ENCODE results near the gene CNKSR2.

CNKSR2 gene

DNA sequence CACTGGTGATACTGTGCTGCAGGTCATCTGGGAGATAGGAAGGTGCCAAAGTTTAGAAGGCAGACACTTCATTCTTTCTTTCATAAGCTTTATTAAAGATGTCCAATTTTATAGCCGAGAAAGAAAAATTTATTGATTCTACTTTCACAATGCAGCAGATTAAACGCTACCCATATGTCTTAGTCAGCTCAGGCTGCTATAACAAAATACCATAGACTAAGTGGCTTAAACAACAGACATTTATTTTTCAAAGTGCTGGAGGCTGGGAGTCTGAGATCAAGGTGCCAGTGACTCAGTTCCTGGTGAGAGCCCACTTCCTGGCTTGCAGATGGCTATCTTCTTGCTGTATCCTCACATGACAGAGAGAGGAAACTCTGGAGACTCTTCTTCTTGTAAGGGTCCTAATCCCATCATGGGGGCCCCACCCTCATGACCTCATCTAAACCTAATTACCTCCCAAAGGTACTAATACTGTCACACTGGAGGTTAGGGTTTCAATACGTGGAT lies 317.3 kb downstream of the CNKSR2 start:
- TF ChIP-seq, protein P1, sequence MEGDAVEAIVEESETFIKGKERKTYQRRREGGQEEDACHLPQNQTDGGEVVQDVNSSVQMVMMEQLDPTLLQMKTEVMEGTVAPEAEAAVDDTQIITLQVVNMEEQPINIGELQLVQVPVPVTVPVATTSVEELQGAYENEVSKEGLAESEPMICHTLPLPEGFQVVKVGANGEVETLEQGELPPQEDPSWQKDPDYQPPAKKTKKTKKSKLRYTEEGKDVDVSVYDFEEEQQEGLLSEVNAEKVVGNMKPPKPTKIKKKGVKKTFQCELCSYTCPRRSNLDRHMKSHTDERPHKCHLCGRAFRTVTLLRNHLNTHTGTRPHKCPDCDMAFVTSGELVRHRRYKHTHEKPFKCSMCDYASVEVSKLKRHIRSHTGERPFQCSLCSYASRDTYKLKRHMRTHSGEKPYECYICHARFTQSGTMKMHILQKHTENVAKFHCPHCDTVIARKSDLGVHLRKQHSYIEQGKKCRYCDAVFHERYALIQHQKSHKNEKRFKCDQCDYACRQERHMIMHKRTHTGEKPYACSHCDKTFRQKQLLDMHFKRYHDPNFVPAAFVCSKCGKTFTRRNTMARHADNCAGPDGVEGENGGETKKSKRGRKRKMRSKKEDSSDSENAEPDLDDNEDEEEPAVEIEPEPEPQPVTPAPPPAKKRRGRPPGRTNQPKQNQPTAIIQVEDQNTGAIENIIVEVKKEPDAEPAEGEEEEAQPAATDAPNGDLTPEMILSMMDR (IDR thresholded peaks at IDR 0.05; ENCODE audit: low read depth, low read length): no peak
- no peak for TF ChIP-seq MYC (IDR thresholded peaks at IDR 0.05; ENCODE audit: low read depth, low read length)
- TF ChIP-seq, protein P2, sequence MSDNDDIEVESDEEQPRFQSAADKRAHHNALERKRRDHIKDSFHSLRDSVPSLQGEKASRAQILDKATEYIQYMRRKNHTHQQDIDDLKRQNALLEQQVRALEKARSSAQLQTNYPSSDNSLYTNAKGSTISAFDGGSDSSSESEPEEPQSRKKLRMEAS (IDR thresholded peaks at IDR 0.05; ENCODE audit: low read depth, low read length): no peak
- TF ChIP-seq POLR2A (IDR thresholded peaks at IDR 0.05; ENCODE audit: extremely low read depth, insufficient read length): no peak
- no peak overlapping the region for H3K4me3 ChIP-seq (ENCODE audit: low read depth, low read length)
- peak; percentile 9 for DNase-seq (ENCODE audit: low read depth)

DNA sequence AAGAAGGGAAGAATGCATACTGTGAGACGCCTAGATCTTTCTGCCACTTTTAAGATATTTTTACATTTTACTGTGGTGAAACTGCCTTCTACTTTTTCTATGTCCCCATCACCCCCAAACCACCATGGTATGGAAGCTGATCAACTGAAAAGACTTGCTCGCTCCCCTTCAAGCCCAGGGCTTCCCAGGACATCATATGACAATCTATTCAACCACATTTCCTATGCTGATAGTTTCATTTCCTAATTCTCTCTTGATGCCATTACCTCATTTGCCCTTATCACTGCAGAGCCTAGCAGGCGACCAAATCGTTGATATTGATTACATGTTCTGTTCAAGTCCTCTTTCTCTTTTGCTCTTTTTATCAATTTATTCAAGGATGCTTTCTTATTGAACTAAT lies 324.1 kb downstream of the CNKSR2 start:
- no peak overlapping the region for H3K4me3 ChIP-seq (ENCODE audit: low read depth, low read length)
- no peak for TF ChIP-seq MYC (IDR thresholded peaks at IDR 0.05; ENCODE audit: low read depth, low read length)
- TF ChIP-seq, protein P2 (IDR thresholded peaks at IDR 0.05; ENCODE audit: low read depth, low read length): no peak
- TF ChIP-seq, protein P1 (IDR thresholded peaks at IDR 0.05; ENCODE audit: low read depth, low read length): no peak
- no peak for TF ChIP-seq POLR2A (IDR thresholded peaks at IDR 0.05; ENCODE audit: extremely low read depth, insufficient read length)
- peak; percentile 0 for DNase-seq (ENCODE audit: low read depth)

DNA sequence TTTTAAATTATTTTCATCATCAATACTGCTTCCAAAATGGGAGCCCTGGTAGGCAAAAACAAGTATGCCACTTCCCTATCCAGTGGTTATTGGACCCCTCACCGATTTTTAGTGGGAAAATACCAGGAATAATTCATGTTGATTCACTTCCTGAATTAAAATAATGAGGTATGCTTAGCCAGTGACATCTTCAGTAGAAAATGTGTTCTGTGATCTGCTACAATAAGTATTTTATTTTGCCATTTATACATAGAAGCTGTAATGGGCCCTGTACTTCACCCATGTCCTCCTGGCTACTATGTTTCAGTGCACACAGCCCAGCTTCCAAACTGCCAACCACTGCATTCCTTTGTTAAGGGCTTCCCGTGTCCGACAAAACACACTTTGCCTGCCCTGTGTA lies 324.9 kb downstream of the CNKSR2 start:
- TF ChIP-seq MYC (IDR thresholded peaks at IDR 0.05; ENCODE audit: low read depth, low read length) (no peak), POLR2A (IDR thresholded peaks at IDR 0.05; ENCODE audit: extremely low read depth, insufficient read length) (no peak)
- TF ChIP-seq, protein P2 (IDR thresholded peaks at IDR 0.05; ENCODE audit: low read depth, low read length): no peak
- TF ChIP-seq, protein P1 (IDR thresholded peaks at IDR 0.05; ENCODE audit: low read depth, low read length): no peak
- DNase-seq (ENCODE audit: low read depth): no peak
- H3K4me3 ChIP-seq (ENCODE audit: low read depth, low read length): no peak overlapping the region

DNA sequence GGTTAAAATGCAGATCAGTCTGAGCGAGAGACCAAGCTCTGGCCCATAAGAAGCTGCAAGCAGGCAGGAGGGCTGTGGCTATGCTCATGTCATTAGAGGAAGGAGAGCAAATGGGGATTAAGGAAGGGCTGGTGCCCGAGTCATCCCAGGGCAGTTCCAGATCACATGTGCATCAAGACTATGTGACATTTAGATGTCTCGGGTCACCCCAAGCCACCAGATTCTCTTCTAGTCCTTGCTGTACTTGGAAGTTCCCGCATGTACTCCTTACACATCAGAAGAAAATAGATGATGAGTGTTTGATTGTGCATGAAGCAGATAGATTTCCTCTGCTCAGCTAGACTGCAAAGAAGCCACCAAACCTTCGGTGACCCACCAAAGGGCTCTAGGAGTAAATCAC lies 326.1 kb downstream of the CNKSR2 start:
- TF ChIP-seq, protein P2 (IDR thresholded peaks at IDR 0.05; ENCODE audit: low read depth, low read length): no peak
- TF ChIP-seq, protein P1 (IDR thresholded peaks at IDR 0.05; ENCODE audit: low read depth, low read length): no peak
- TF ChIP-seq MYC (IDR thresholded peaks at IDR 0.05; ENCODE audit: low read depth, low read length) (no peak), POLR2A (IDR thresholded peaks at IDR 0.05; ENCODE audit: extremely low read depth, insufficient read length) (no peak)
- no peak for DNase-seq (ENCODE audit: low read depth)
- no peak overlapping the region for H3K4me3 ChIP-seq (ENCODE audit: low read depth, low read length)

DNA sequence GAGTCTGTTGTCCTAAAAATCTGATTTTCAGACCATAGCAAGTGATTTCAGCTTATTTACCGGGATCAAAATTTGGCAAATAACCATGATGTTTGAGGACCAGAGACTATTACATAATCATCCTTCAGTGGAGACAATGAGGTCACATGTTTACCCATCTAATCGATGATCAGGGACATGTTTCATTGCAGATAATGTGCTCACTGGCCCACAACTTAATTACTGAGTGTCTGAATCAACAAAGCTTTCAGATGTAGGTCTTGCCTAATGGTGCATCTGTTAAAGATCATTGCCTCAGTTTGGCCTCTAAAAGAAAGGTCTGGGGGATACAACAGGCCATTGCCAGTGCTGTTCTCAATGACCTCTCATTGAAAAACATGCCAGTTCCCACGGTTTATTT lies 326.7 kb downstream of the CNKSR2 start:
- TF ChIP-seq POLR2A (IDR thresholded peaks at IDR 0.05; ENCODE audit: extremely low read depth, insufficient read length): no peak
- TF ChIP-seq, protein P1 (IDR thresholded peaks at IDR 0.05; ENCODE audit: low read depth, low read length): no peak
- TF ChIP-seq, protein P2 (IDR thresholded peaks at IDR 0.05; ENCODE audit: low read depth, low read length): no peak
- no peak for DNase-seq (ENCODE audit: low read depth)
- H3K4me3 ChIP-seq (ENCODE audit: low read depth, low read length): no peak overlapping the region
